Lung (tissue), 12 donors: ENCODE data around the gene PDIA6. TPM values are rescaled to one million over a fixed set of nuclear protein-coding genes. Genes with fewer than 3 reads are reported as not detected.

Experiments used
- ATAC-seq: fragments of 200-7000 bp; cut with Tn5 transposase; one replicate; pipeline ENCODE4 v1.9.1; 2020; ENCODE audit warnings: moderate number of reproducible peaks; ENCODE audit not compliant: insufficient read depth, low FRiP score
- DNase-seq, 3 donors: peaks; one replicate each; pipeline ENCODE4 v3.0.0-alpha.2; 2013 to 2017
- H3K27ac ChIP-seq, 2 donors: one replicate each; pipeline ENCODE4 v1.5.1; 2013; ENCODE audit warnings: mild to moderate bottlenecking in 2 of 2, moderate library complexity in 2 of 2, control low read depth in 1 of 2, inconsistent platforms in 1 of 2, low read depth in 1 of 2, low read length in 1 of 2
- H3K27me3 ChIP-seq, 3 donors: one replicate each; pipeline ENCODE4 v1.5.1; 2013; ENCODE audit warnings: low read length in 2 of 3; ENCODE audit not compliant: control insufficient read depth in 3 of 3, insufficient read depth in 3 of 3
- H3K36me3 ChIP-seq, 4 donors: one replicate each; pipeline ENCODE4 v1.5.1; 2013; ENCODE audit warnings: low read length in 4 of 4, mild to moderate bottlenecking in 1 of 4, moderate library complexity in 1 of 4; ENCODE audit not compliant: control insufficient read depth in 4 of 4, insufficient read depth in 4 of 4
- H3K4me1 ChIP-seq, 5 donors: one replicate each; pipeline ENCODE4 v1.5.1; 2013; ENCODE audit warnings: low read length in 5 of 5, mild to moderate bottlenecking in 2 of 5, moderate library complexity in 1 of 5; ENCODE audit not compliant: control insufficient read depth in 5 of 5, insufficient read depth in 5 of 5
- H3K4me3 ChIP-seq: one replicate; pipeline ENCODE4 v1.5.1; 2013; ENCODE audit warnings: mild to moderate bottlenecking, control low read depth, moderate library complexity
- H3K9ac ChIP-seq, 2 donors: one replicate each; pipeline ENCODE4 v1.5.1; 2013; ENCODE audit warnings: low read length in 2 of 2, control low read depth in 1 of 2; ENCODE audit not compliant: insufficient read depth in 1 of 2
- H3K9me3 ChIP-seq, 4 donors: one replicate each; pipeline ENCODE4 v1.5.1; 2013; ENCODE audit warnings: low read length in 3 of 4, mild to moderate bottlenecking in 1 of 4, moderate library complexity in 1 of 4; ENCODE audit not compliant: control insufficient read depth in 4 of 4, insufficient read depth in 3 of 4
- WGBS, 2 donors: extraction: QIAGEN DNeasy Blood & Tissue Kit; methylation state at CpG; one replicate each; pipeline ENCODE4 v1.1.7; 2013; 5-methylcytosine and 5-hydroxymethylcytosine counted together
- polyA plus RNA-seq, 2 donors: library from polyadenylated mRNA; stranded (reverse); fragments of 200-250 nt; gene quantifications; one replicate each; pipeline ENCODE4 v1.2.1, GENCODE V29; 2013
- total RNA-seq, 2 donors: library from RNA; depleted of rRNA in 1 of 2; stranded (reverse); fragments of >200 nt in 1 of 2; gene quantifications; one replicate each; pipeline ENCODE4 v1.2.1, GENCODE V29; 2014 to 2021
- TF ChIP-seq, protein P1 (sequence below): IDR thresholded peaks from 2 replicates; pipeline ENCODE4 v1.5.1; 2012; ENCODE audit warnings: mild to moderate bottlenecking; ENCODE audit errors: control extremely low read depth, extremely low read depth
- donor health status: control.
- donor health status: control.
- donor health status: Bipolar disorder and iron deficiency.
- donor health status: healthy.
- donor health status: DM: yes; HTN: yes; CAD: no.

The PDIA6 gene
- total and polyA plus RNA-seq, 4 donors = 70.1 to 341 (median 189) TPM

DNA sequence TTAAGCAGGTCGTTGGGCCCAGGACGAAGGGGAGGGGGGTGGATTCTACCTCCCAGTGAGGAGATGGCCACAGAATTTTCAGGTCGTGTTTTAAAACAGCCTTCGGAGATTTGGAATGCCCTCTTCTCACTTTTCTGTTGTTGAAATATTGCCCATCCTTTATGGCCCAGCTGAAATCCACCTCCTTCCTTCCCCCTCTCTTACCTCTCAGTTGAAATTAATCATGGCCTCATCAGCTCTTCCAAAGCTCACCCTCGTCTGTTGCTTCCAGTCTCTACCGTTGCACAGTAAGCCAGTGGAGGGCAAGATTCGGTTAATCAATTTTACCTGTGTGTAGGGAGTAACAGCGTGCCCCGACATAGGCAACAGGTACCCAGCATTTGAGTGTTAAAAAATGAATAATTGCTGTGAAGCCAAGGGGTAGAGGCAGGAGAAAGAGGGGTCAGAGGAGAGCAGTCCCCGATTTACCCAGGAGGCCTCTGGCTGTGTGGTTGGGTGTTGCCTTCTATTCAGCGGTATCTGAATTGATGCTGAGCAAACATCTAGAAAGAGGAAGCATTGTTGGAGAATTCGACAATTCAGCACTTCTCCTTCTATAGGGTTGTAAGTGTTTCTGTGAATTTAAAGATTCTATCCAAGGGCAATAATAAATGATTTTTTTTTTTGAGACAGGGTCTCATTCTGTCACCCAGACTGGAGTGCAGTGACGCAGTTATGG, 8.6 kb upstream of the PDIA6 start:
- 62 to 71% methylated on average over 13 of the region's 13 CpGs for WGBS, 2 donors
- no peak overlapping the region for H3K27ac ChIP-seq
- H3K36me3 ChIP-seq = no peaks in the 10 kb centered on the region
- TF ChIP-seq, protein P1, sequence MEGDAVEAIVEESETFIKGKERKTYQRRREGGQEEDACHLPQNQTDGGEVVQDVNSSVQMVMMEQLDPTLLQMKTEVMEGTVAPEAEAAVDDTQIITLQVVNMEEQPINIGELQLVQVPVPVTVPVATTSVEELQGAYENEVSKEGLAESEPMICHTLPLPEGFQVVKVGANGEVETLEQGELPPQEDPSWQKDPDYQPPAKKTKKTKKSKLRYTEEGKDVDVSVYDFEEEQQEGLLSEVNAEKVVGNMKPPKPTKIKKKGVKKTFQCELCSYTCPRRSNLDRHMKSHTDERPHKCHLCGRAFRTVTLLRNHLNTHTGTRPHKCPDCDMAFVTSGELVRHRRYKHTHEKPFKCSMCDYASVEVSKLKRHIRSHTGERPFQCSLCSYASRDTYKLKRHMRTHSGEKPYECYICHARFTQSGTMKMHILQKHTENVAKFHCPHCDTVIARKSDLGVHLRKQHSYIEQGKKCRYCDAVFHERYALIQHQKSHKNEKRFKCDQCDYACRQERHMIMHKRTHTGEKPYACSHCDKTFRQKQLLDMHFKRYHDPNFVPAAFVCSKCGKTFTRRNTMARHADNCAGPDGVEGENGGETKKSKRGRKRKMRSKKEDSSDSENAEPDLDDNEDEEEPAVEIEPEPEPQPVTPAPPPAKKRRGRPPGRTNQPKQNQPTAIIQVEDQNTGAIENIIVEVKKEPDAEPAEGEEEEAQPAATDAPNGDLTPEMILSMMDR = no peak
- no peak for DNase-seq
- peaks cover 0 to 2% (median 0%) of the 10 kb centered on the region in 5 donors for H3K4me1 ChIP-seq
- H3K9me3 ChIP-seq = peaks cover 0 to 6% (median under 1%) of the 10 kb centered on the region in 4 donors
- H3K4me3 ChIP-seq = no peak overlapping the region
- ATAC-seq = no peak
- no peak overlapping the region for H3K9ac ChIP-seq
- peaks cover 0 to 4% (median 2%) of the 10 kb centered on the region in 3 donors for H3K27me3 ChIP-seq

GRCh38 chr2:10820562-10820961, 8.0 kb upstream of the PDIA6 start:
- Histone ChIP-seq H3K36me3 (no peaks in the 10 kb centered on the region), H3K4me3 (no peak overlapping the region), H3K27ac (no peak overlapping the region), H3K27me3 (peaks cover 0 to 4% (median 2%) of the 10 kb centered on the region in 3 donors), H3K4me1 (peaks cover 0 to 2% (median 0%) of the 10 kb centered on the region in 5 donors), H3K9me3 (peaks cover 0 to 2% (median under 1%) of the 10 kb centered on the region in 4 donors), H3K9ac (no peak overlapping the region)
- DNase-seq (no peak), ATAC-seq (no peak)
- WGBS, 2 donors = 59 to 76% methylated on average over 8 of the region's 8 CpGs
- TF ChIP-seq, protein P1 = no peak

DNA sequence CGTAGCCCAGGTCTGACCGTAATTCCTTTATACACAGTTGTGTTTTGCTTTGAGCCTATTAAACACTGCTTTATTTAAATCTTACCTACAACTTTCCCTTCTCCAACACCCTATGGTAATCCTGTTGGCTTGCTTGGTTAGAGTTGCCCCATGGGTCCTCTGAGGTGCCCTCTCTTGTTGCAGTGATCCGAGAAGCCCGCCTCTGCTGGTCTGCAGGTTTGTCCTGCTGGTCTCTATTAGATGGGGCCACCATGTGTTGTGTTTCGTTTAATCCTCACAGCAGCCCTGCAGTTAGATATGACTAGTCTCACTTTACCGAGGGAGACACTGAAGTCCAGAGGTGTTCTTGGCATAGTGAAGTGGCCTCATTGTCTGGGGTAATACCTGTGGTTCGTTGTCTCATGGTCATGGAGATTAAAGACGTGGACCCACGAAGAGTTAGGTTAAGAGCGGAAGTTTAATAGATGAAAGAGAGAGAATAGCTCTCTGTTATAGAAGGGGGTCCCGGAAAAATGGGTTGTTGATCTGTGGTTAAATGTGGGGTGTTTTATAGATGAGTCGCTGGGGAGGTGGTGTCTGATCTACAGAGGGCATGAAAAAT, 7.2 kb upstream of the PDIA6 start:
- WGBS, 2 donors = 91% methylated on average over 12 of the region's 12 CpGs
- Histone ChIP-seq H3K27ac (no peak overlapping the region), H3K36me3 (no peaks in the 10 kb centered on the region), H3K4me3 (no peak overlapping the region), H3K9ac (no peak overlapping the region), H3K9me3 (peaks cover 0 to 1% (median 0%) of the 10 kb centered on the region in 4 donors), H3K4me1 (peaks cover 0 to 2% (median 0%) of the 10 kb centered on the region in 5 donors), H3K27me3 (peaks cover 0 to 4% (median 2%) of the 10 kb centered on the region in 3 donors)
- no peak for DNase-seq
- TF ChIP-seq, protein P1 = no peak
- ATAC-seq = no peak
